ENCODE measurements around the gene LPP.

LPP gene

GRCh38 chr3:188661806-188662205 is 507.8 kb downstream of the LPP start:
- no peak for DNase-seq (ENCODE audit: low read depth in 2 of 2, low spot score in 1 of 2)

GRCh38 chr3:188662214-188662613 is 508.3 kb downstream of the LPP start:
- DNase-seq (ENCODE audit: low read depth in 2 of 2, low spot score in 1 of 2): no peak

- DNase-seq (ENCODE audit: low read depth in 2 of 2, low spot score in 1 of 2): no peak
Measured at GRCh38 chr3:188662795-188663194, 508.8 kb downstream of the LPP start.

- no peak for DNase-seq (ENCODE audit: low read depth in 2 of 2, low spot score in 1 of 2)
Measured at GRCh38 chr3:188663839-188664238, 509.9 kb downstream of the LPP start.

- no peak for DNase-seq (ENCODE audit: low read depth in 2 of 2, low spot score in 1 of 2)
Measured at GRCh38 chr3:188664795-188665194, 510.8 kb downstream of the LPP start.

GRCh38 chr3:188667926-188668325 is 514.0 kb downstream of the LPP start:
- no peak for DNase-seq (ENCODE audit: low read depth in 2 of 2, low spot score in 1 of 2)

- no peak for DNase-seq (ENCODE audit: low read depth in 2 of 2, low spot score in 1 of 2)
Measured at GRCh38 chr3:188670446-188670845, 516.5 kb downstream of the LPP start.

- no peak for DNase-seq (ENCODE audit: low read depth in 2 of 2, low spot score in 1 of 2)
Measured at GRCh38 chr3:188671971-188672370, 518.0 kb downstream of the LPP start.

- no peak for DNase-seq (ENCODE audit: low read depth in 2 of 2, low spot score in 1 of 2)
Measured at GRCh38 chr3:188672840-188673239, 518.9 kb downstream of the LPP start.

GRCh38 chr3:188673646-188674186 is 519.8 kb downstream of the LPP start:
- no peak for DNase-seq (ENCODE audit: low read depth in 2 of 2, low spot score in 1 of 2)

- no peak for DNase-seq (ENCODE audit: low read depth in 2 of 2, low spot score in 1 of 2)
Measured at GRCh38 chr3:188674595-188674994, 520.6 kb downstream of the LPP start.

GRCh38 chr3:188677344-188677743 is 523.4 kb downstream of the LPP start:
- DNase-seq (ENCODE audit: low read depth in 2 of 2, low spot score in 1 of 2): no peak

GRCh38 chr3:188680189-188680588 is 526.2 kb downstream of the LPP start:
- DNase-seq (ENCODE audit: low read depth in 2 of 2, low spot score in 1 of 2): no peak

- DNase-seq (ENCODE audit: low read depth in 2 of 2, low spot score in 1 of 2): no peak
Measured at GRCh38 chr3:188680605-188681004, 526.6 kb downstream of the LPP start.

GRCh38 chr3:188682316-188682715 is 528.4 kb downstream of the LPP start:
- DNase-seq (ENCODE audit: low read depth in 2 of 2, low spot score in 1 of 2): no peak

- no peak for DNase-seq (ENCODE audit: low read depth in 2 of 2, low spot score in 1 of 2)
Measured at GRCh38 chr3:188683032-188683521, 529.1 kb downstream of the LPP start.

- no peak for DNase-seq (ENCODE audit: low read depth in 2 of 2, low spot score in 1 of 2)
Measured at GRCh38 chr3:188684276-188684675, 530.3 kb downstream of the LPP start.

GRCh38 chr3:188685789-188686188 is 531.8 kb downstream of the LPP start:
- DNase-seq (ENCODE audit: low read depth in 2 of 2, low spot score in 1 of 2): no peak

- no peak for DNase-seq (ENCODE audit: low read depth in 2 of 2, low spot score in 1 of 2)
Measured at GRCh38 chr3:188686324-188686723, 532.4 kb downstream of the LPP start.

- no peak for DNase-seq (ENCODE audit: low read depth in 2 of 2, low spot score in 1 of 2)
Measured at GRCh38 chr3:188687389-188687788, 533.4 kb downstream of the LPP start.

- DNase-seq (ENCODE audit: low read depth in 2 of 2, low spot score in 1 of 2): no peak
Measured at GRCh38 chr3:188689101-188689574, 535.2 kb downstream of the LPP start.

- no peak for DNase-seq (ENCODE audit: low read depth in 2 of 2, low spot score in 1 of 2)
Measured at GRCh38 chr3:188690064-188690463, 536.1 kb downstream of the LPP start.

- DNase-seq (ENCODE audit: low read depth in 2 of 2, low spot score in 1 of 2): no peak
Measured at GRCh38 chr3:188691004-188691403, 537.0 kb downstream of the LPP start.

All from stimulated activated CD8-positive, alpha-beta memory T cell treated with anti-CD3 and anti-CD28 coated beads, Interleukin-4, amount 100 ng/mL, for 1 hour (primary cell).